HG03175 (cell line): ENCODE measurements around the gene VOPP1.
"Not testable (repeated sequence)": the region's sequence is repeated elsewhere in the genome, so short reads cannot be mapped to it uniquely, and the experiment has no call there.

Experiments
- ATAC-seq: cut with Tn5 transposase; IDR thresholded peaks from one replicate; pipeline ENCODE4 v1.9.1; 2021; ENCODE audit warnings: mild to moderate bottlenecking, moderate library complexity; ENCODE audit not compliant: unreplicated experiment

Gene VOPP1

GRCh38 chr7:55582656-55583055 is 10.4 kb upstream of the VOPP1 start:
- not testable (repeated sequence) for ATAC-seq

DNA sequence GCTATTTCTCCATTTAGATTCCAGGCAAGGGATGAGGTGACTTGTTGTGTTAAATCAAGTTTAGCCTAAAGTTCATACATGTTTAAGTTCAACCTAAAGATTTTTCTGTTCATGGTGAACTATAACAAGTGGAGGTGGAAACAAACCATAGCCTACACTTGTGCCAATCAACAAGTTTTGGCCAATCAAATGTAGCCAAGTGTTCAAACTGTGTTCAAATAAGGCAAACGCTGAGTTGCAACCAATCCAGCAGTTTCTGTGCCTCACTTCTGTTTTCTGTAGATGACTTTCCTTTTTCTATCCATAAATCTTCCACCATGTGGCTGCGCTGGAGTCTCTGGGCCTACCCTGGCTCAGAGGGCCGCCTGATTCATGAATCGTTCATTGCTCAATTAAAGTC is 4.5 kb upstream of the VOPP1 start:
- no peak for ATAC-seq

DNA sequence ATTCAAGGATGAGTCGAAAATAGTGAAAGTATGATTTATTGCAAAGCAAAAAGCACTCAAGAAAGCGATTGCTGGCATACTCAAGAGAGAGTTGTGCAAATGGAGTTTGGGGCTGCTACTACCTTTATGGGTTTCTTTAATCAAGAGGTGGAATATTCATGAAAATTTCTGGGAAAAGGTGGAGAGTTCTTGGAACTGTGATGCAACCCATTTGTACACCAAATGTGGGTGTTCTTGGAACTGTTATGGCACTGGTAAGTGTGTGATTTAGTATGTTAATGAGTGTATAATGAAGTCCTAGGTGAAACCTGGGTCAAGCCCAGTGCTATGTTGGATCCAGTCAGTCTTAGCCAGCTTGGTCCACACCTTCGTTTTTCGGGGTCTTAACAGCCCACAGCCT is 3.4 kb upstream of the VOPP1 start:
- no peak for ATAC-seq

GRCh38 chr7:55575098-55575497 is 2.8 kb upstream of the VOPP1 start:
- no peak for ATAC-seq

DNA sequence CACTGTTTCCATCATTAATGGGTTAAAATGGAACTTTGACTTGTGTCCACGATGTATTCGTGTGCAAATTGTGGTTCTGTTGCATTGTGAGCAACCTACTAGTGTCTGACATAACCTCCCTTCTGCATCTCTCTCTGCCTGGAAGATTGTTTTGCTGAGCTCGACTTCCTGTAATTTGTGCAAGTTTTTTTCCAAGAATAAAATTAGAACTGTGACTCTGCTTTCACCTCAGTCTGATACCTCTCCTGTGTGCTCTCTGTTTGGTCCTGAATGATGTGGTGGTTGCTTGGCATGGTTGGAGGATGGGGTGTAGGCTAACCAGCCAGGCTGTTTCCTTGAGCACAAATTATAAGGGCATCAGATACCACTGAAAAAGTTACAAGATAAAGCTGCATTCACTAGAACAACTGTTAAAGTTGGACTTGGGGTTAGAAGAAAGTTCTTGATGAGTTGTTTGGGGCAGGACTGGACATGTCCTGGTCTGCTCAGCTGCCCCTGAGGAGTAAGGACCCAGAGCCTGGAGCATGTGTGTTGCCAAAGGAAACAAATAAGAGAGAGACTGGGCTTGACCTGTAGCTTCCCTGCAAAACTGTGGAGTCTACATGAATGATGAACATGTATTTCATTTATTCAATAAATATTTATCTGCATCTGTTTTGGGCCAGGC is 1.9 kb upstream of the VOPP1 start:
- no peak for ATAC-seq

DNA sequence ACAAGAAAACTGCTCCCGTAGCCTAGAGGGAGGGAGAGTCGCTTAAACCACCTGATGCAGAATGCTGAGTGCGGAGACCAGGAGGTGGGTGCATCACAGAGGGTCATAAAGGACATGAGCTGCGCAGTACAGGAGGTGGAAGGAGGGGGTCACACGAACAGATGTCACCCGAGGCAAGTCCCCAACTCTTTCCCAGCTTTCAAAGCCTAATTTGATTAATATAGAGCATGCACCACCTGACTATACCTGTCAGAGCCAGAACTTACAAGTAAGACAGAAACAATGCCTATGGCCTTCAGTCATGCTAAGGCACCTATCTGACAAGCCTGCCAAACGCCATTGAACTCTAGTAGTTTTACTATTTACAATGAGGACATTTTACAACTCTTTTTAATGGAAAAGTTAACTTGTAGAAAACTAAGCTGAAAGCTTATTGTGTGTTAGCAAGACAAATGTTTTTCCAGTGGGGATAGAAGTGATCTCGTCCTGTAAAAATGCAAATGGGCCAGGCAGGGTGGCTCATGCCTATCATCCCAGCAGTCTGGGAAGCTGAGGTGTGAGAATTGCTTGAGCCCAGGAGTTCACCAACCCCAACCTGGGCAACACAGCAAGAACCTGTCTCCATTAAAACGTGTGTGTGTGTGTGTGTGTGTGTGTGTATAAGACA is 1.1 kb upstream of the VOPP1 start:
- no peak for ATAC-seq

DNA sequence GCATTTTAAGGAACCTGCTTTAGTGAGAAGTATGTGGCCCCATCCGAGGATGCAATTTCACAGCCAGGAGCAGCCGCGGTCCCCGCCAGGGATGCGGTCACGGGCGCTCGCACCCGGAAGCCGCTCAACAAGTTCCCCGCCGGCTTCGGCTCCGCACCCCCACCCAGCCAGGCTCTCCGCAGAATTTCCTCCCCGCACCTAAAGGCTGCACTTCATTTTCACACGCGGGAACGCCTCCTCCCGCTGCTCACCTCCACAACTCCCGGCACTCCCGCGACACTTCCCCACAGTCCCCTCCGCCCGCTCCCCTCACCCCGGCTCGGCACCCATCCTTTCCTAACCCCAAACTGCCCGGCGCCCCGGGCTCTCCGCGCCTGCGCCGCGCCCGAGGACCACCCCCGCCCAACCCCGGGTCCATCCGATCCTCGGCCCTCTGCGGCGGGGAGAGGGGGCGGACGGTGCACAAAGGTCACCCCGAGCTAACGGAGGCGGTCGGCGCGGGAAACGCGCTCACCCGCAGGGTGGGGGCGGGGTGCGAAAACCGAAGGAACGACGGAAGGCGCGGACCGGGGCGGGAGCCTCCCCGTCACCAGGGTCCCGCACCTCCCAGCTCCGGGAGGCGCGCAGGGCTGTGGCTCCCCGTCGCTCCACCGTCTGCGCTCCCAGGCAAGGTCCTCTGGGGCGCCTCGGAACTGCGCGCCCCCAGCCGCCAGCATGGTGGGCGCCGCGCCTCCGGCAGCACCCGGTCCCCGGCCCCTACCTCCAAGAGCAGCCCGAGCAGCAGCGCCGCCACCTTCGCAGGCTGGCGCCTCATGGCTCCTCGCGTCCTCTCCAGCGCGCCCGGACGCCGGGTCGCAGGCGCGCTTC is 558 bp downstream of the VOPP1 start:
- peak; percentile 27 for ATAC-seq

GRCh38 chr7:55570939-55571338 is 1.4 kb downstream of the VOPP1 start:
- ATAC-seq, result no peak

DNA sequence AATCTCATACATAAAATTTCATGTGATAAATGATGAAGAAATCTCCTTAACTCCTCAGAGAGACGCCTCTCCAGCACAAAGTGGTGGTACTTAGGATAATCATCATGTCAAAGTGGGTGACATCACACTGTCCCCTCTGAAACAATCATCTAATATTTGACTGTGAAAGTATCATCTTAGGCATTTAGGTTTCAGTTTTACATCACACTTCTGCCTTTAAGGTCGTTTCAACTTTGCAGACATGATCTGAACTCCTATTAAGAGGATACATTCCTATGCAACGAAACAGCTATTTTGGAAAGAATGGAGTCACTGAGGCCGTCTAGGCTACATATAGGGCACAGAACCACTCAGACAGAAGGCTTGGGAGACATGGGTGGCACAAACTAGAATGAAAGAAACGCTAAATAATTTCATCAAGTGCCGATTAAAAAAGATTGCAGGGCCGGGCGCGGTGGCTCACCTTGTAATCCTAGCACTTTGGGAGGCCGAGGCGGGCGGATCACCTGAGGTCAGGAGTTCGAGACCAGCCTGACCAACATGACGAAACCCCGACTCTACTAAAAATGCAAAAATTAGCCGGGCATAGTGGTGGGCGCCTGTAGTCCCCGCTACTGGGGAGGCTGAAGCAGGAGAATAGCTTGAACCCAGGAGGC is 2.0 kb downstream of the VOPP1 start:
- peak; percentile 55 for ATAC-seq

DNA sequence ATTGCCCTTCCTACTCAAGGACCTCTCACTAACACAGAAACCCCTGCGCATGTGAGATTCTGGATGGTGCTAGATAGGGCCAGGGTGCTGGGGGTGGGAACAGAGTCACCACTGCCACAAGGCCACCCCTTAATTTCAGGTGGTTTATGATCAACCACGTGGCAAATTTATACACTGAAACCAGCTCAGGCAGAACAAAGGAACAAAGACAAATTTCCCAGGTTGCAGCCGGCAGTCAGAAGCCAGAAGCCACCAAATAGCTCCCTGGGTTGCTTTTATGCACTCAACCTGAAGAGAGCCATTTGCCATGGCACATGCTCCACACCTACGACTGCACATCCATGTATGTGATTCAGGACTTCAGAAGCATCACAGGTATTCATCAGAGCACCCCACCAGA is 2.5 kb downstream of the VOPP1 start:
- ATAC-seq, result peak; percentile 26

GRCh38 chr7:55569269-55569663 is 3.0 kb downstream of the VOPP1 start:
- no peak for ATAC-seq

- ATAC-seq, result no peak
Observed at GRCh38 chr7:55568613-55569268, 3.6 kb downstream of the VOPP1 start.

DNA sequence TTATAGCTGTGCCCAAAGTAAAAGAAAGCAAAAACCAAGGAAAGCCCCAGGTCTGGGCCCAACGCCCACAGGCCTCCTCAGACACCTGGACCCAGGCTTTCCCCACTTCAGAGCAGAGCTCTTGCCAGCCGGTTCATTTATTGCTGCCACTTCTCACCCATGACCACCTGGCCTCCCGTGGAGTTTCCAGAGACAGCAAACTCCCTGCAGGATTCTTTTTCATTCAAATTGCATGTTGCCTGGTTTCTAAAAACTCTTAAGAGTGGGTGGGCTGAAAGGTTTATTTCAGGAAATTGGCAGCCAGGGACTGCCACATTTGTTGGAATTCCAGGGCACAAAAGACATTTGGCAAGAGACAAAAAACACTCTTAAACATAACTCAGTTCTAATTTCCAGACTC is 4.7 kb downstream of the VOPP1 start:
- no peak for ATAC-seq

- no peak for ATAC-seq
Observed at GRCh38 chr7:55565681-55566080, 6.6 kb downstream of the VOPP1 start.

GRCh38 chr7:55563596-55564325 is 8.5 kb downstream of the VOPP1 start:
- no peak for ATAC-seq

- ATAC-seq, result no peak
Observed at GRCh38 chr7:55561690-55562089, 10.6 kb downstream of the VOPP1 start.

DNA sequence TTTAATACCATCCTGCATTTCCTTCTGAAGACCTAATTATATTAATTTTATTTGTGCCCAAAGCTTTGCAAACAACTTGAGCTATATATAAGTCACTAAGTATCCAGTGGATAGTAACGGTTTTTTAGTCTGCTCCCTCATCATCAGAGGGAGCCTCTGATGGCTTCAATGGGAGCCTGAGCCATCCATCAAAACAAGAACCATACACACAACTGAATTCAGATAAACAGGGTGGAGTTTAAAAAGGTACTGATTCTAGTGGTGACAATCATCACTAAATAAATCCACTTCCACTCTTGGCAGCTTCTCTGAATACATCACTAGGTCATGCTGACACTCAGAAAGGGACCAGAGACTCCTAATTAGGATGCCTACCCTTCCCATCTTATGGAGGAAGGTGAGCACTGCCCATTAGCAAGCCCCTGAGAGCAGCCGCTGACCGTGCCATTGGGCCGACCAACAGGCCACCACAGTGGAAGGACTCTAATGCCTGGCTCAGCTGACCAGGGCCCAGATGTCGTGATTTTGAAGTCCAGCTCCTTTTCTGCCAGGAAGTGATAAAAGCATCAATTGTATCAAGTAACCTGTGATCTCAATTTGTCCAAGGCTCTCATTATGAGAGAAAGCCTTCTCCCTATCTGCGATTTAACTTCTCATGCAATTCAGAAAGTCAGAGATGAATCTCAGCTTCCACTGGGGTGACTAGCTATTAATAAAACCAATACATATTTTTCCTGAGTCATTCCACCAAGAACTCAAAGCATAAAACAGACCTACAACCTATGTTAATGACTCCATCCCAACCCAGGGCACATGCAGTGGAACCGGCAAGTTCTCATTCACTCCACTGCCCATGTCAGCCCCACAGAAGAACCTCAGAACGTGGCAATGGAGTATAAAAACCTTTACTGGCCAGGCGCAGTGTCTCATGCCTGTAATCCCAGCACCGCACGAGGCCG is 13.1 kb downstream of the VOPP1 start:
- no peak for ATAC-seq

DNA sequence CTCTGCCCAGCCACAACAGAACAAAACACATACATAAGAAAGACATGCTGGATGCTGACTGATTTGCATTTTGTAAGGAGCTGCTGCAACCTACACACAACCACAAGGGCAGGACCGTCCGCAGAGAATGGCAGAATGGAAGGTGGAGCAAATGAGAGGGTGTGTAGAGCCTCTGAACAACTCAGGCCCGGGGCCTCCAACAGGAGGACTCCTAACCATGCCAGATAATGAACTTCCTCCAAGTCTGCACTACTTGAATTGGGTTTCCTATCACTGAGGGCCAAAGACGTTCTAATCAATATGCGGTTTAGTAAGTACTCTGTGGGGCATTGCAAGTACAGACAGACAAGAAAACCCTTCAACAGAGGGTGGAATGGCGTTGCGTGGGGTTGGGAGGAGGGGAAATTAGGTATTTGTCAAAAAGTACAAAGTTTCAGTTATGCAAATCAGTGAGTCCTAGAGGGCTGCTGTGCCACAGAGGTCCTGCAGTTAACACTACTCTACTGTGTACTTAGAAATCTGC is 14.6 kb downstream of the VOPP1 start:
- peak; percentile 93 for ATAC-seq

DNA sequence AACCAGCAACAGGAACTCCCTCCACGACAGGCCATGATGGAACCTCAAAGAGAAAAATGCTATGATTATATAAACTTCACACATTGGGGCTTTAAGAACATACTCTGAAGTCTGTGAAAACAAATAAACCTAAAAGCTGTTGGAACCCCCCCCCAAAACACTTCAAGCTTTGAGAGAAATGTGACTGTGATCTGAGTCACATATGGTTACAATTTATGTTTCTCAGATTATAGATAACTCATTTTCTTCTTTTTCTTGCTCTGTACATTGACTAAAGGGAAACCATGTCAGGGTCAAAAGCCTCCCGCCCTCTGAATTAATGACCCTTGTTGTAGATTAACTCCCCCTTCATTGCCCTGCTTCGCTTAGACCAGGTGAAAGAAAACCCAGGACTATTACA is 15.8 kb downstream of the VOPP1 start:
- ATAC-seq, result no peak
